ENCODE measurements around the gene AQP10. TPM values are rescaled to one million over a fixed set of nuclear protein-coding genes. Genes with fewer than 3 reads are reported as not detected.
"Not testable (repeated sequence)": the region's sequence is repeated elsewhere in the genome, so short reads cannot be mapped to it uniquely, and the experiment has no call there.

Gene AQP10
- total RNA-seq, 1 donor from 2014 or later, result not detected

DNA sequence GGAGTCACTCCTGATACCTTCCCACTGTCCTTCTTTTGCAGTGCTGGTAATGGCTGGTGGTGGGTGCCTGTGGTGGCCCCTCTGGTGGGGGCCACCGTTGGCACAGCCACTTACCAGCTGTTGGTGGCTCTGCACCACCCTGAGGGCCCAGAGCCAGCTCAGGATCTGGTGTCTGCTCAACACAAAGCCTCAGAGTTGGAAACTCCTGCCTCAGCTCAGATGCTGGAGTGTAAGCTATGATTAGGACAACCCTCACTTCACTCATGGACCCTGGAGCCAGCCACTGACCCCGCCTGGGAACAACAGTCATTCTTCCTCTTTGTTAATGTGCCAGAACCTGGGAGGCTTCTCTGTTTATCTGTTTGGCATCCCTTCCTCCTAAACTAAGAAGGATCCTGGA, 3.3 kb downstream of the AQP10 start:
- DNase-seq (ENCODE audit: low spot score), result no peak

DNA sequence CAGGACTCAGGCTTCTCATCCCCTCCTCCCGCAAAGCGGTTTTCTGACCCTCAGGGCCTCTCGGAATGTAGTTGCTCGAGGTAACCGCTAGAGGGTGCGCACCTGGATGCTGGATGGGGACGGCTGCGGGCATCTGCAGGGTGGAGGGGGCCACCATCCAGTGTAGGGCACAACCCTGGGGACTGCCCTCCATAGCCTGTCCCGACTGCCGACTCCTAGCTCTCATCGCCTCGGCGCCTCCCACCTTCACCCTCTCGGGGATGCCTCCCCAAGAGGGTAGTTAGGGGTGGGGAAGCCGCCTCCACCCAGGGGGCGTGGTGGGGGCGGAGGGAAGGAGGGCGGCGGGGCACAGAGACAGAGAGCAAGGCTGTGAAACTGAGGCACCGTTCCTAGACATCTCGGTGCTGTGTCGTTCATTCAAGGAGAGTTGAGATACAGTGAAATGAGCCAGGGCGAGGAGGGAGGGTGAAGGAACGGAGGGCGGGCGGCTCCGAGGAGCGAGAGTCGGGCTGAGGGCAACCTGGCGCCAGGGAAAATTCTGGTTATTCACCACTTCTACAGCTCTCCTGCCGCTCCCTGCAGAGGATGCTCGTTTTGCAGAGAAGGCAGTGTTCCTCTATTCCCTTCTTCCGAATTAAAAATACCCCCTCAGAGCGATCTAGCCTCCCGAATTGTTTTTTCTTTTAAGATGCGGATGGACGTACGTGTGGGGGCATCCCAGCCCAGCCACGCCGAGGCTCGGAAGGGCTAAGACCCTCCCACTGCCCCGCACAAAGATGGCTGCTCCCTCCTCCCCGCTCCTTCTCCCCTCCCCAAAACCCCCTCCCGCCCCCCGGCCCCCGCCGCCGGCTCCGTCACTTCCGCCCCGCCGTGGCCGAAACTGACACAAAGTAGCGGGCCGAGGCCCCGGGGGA, 4.0 kb downstream of the AQP10 start, which contains the start of gene ATP8B2:
Gene ATP8B2, plus strand, starts transcription at position 857 of the 914 bp plus-strand sequence. CDS start 2,617 bp downstream, outside the sequence.
- peak; percentile 80 for DNase-seq (ENCODE audit: low spot score)

- peak; percentile 78 for DNase-seq (ENCODE audit: low spot score)
These were observed 5.0 kb downstream of the AQP10 start for GRCh38 chr1:154325583-154326545.

GRCh38 chr1:154326546-154327465, 5.9 kb downstream of the AQP10 start:
- DNase-seq (ENCODE audit: low spot score), result peak; percentile 85

DNA sequence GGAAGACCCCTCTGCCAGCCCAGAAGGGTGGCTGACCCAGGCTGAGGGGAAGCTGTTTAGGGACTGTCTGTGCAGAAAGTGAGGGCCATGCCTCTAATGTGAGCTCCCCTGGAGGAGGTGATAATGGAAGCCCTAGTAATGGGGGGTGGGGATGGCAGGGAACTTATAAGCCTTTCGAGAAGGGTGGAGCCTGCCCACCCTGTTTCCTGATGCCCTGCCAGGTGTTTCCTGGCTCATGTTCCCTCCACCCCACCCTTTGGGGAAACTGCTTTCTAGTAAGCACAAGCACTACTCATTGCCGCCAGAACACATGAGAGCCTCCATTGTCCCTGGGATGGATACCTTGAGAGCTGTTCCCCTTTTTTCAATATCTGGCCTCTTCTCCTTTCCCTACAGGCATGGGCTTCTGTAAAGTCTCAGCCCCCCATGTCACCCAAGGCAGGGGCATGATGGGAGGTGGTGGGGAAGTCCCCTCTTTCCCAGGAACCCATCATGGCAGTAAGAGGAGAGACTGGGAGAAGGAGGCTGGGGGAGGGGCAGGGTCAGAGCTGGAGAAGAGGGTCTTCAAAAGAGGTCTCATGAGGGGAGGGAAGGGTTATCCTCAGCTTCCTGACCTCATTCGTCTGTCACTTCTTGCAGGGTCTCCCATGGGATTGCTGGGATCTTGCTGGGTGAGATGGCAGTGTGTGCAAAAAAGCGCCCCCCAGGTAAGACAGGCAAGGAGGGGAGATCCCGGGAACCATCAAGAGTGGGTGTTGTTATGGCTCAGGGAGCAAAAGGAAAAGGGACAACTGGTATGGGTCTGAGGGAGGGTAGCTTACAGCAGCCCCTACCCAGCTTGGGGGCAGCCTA, 6.8 kb downstream of the AQP10 start:
- peak; percentile 11 for DNase-seq (ENCODE audit: low spot score)

- DNase-seq (ENCODE audit: low spot score), result peak; percentile 82
These were observed 7.6 kb downstream of the AQP10 start for GRCh38 chr1:154328318-154329151.

DNA sequence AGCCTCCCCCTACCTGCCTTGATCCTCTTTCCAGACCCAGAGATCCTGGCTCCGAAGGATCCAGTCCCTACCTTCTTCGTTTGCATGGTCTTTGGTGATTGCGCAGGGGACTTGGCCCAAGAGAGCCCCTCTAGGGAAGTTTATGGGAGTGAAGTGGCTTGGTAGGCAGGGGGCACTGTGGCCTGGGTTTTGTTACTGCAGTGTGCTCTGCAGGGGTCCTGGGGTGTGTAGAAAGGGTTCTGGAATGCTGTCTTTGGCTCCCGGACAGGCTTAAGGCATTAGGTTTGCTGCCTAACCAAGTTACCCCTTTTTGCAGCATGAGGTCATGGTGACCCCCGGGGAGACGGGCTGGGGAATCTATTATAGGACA, 8.2 kb downstream of the AQP10 start:
- DNase-seq (ENCODE audit: low spot score), result no peak

- no peak for DNase-seq (ENCODE audit: low spot score)
These were observed 8.7 kb downstream of the AQP10 start for GRCh38 chr1:154329551-154330131.

DNA sequence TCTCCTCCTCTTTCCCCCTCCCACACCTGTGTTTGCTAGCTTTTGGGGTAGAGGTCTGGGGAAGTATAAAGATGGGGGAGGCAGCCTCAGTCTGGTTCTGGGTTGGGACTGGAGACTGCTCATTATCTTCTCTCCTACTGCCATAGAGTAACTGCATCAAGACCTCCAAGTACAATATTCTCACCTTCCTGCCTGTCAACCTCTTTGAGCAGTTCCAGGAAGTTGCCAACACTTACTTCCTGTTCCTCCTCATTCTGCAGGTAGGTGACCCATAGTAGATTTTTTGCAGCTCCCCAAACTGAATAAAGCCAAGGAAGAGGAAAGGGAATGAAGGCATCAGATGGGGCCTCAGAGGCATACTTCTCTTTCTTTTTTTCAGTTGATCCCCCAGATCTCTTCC, 9.8 kb downstream of the AQP10 start:
- no peak for DNase-seq (ENCODE audit: low spot score)

- DNase-seq (ENCODE audit: low spot score), result no peak
These were observed 13.5 kb downstream of the AQP10 start for GRCh38 chr1:154334079-154335024.

DNA sequence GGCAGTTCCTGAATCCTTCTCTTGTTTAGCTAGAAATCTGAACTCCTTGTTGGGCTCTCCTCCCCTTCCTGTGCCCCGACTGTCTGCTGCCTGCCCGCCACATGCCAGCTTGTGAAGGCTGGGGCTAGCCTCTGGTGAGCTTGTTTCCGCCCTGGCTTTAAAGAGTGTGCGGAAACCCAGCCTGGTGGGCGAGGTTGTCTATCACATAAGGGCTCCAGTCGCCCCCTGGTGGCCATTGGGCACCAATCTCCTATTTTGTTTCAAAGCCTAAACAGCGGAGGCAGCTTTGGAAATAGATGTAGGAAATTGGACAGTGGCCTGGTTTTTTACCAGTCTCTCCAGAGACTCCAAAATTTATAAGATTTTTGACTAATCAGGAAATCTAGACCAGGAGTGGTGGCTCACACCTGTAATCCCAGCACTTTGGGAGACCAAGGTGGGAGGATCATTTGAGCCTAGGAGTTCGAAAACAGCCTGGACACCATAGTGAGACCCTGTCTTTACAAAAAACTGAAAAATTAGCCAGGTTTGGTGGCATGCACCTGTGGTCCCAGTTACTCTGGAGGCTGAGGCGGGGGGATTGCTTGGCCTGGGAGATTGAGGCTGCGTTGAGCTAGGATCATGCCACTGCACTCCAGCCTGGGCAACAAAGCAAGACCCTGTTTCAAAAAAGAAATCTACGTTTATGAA, 14.3 kb downstream of the AQP10 start:
- DNase-seq (ENCODE audit: low spot score), result peak; percentile 85

GRCh38 chr1:154337253-154337894, 16.5 kb downstream of the AQP10 start:
- DNase-seq (ENCODE audit: low spot score), result no peak

- no peak for DNase-seq (ENCODE audit: low spot score)
These were observed 18.0 kb downstream of the AQP10 start for GRCh38 chr1:154338875-154339274.

DNA sequence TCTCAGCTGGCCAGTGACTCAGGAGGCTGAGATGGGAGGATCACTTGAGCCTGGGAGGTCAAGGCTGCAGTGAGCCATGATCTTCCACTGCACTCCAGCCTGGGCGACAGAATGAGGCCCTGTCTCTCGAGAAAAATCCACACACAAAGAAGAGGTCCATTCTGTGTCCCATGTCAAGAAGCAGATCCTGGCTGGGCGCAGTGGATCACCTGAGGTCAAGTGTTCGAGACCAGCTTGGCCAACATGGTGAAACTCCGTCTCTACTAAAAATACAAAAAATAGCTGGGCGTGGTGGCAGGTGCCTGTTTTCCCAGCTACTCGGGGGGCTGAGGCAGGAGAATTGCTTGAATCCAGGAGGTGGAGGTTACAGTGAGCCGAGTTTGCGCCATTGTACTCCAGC, 20.5 kb downstream of the AQP10 start:
- not testable (repeated sequence) for DNase-seq (ENCODE audit: low spot score)

GRCh38 chr1:154342132-154342531, 21.2 kb downstream of the AQP10 start:
- no peak for DNase-seq (ENCODE audit: low spot score)

DNA sequence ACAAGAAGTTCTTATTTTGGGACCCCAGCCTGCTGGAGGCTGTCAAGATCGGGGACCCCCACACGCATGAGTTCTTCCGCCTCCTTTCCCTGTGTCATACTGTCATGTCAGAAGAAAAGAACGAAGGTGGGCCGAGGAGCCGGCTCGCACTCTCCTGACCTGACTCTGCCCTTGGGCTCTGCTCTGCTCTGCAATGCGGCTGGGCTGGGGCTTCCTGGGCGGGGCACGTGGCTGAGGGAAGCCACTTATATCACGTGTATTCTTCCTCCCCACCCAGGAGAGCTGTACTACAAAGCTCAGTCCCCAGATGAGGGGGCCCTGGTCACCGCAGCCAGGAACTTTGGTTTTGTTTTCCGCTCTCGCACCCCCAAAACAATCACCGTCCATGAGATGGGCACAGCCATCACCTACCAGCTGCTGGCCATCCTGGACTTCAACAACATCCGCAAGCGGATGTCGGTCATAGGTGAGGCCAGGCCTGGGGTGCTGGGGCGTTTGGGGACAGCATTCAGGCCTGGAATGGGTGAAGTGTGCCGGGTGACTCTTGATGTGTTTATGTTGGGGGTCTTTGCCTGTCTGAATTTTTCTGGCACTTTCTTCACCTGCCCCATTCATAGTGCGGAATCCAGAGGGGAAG, 22.1 kb downstream of the AQP10 start:
- DNase-seq (ENCODE audit: low spot score), result no peak
